Stimulated activated CD8-positive, alpha-beta memory T cell treated with anti-CD3 and anti-CD28 coated beads, Interleukin-12 subunit alpha, Interleukin-12 subunit beta, amount 100 ng/mL, for 24 hours (primary cell): ENCODE results near the gene ACCS.

Experiments
- DNase-seq: peaks from one replicate; pipeline ENCODE4 v3.0.0-alpha.2; 2020; ENCODE audit errors: extremely low read depth

The ACCS gene

GRCh38 chr11:44065841-44066731 is at the start of gene ACCS:
Gene ACCS, plus strand, starts transcription at chr11:44066270. Its CDS starts 1,358 bp downstream, at chr11:44067628.
- peak; percentile 59 for DNase-seq

- no peak for DNase-seq
Measured at GRCh38 chr11:44016546-44017442, 49.3 kb upstream of the ACCS start.

- no peak for DNase-seq
Measured at GRCh38 chr11:44017443-44018126, 48.5 kb upstream of the ACCS start.

- DNase-seq = no peak
Measured at GRCh38 chr11:44018127-44018521, 47.9 kb upstream of the ACCS start.

- DNase-seq = no peak
Measured at GRCh38 chr11:44018829-44019228, 47.2 kb upstream of the ACCS start.

GRCh38 chr11:44024977-44025376 is 41.1 kb upstream of the ACCS start:
- no peak for DNase-seq

GRCh38 chr11:44025727-44026126 is 40.3 kb upstream of the ACCS start:
- DNase-seq = no peak

- no peak for DNase-seq
Measured at GRCh38 chr11:44028401-44028800, 37.7 kb upstream of the ACCS start.

- no peak for DNase-seq
Measured at GRCh38 chr11:44028816-44029506, 37.1 kb upstream of the ACCS start.

GRCh38 chr11:44029507-44029845 is 36.6 kb upstream of the ACCS start:
- no peak for DNase-seq

- no peak for DNase-seq
Measured at GRCh38 chr11:44029977-44030911, 35.8 kb upstream of the ACCS start.

- DNase-seq = no peak
Measured at GRCh38 chr11:44030996-44031395, 35.1 kb upstream of the ACCS start.

GRCh38 chr11:44031549-44031948 is 34.5 kb upstream of the ACCS start:
- DNase-seq = no peak

GRCh38 chr11:44032299-44033085 is 33.6 kb upstream of the ACCS start:
- no peak for DNase-seq

GRCh38 chr11:44033411-44033850 is 32.6 kb upstream of the ACCS start:
- no peak for DNase-seq

GRCh38 chr11:44033856-44034255 is 32.2 kb upstream of the ACCS start:
- no peak for DNase-seq

GRCh38 chr11:44034639-44035038 is 31.4 kb upstream of the ACCS start:
- no peak for DNase-seq

GRCh38 chr11:44036811-44037657 is 29.0 kb upstream of the ACCS start:
- DNase-seq = no peak

GRCh38 chr11:44037658-44037998 is 28.4 kb upstream of the ACCS start:
- DNase-seq = no peak
